GM23338 (cell line): ENCODE data around the gene USP24. TPM values are rescaled to one million over a fixed set of nuclear protein-coding genes. Genes with fewer than 3 reads are reported as not detected.

ENCODE experiments used
- ATAC-seq: fragments of 200-7000 bp; cut with Tn5 transposase; 3 replicates; pipeline ENCODE4 v1.9.1; 2020
- DNase-seq: peaks from one replicate; pipeline ENCODE4 v3.0.0-alpha.2; 2015; ENCODE audit warnings: low spot score
- H2AFZ ChIP-seq: fragments of 200-600 bp; sonication (generic); 2 replicates; pipeline ENCODE4 v1.8.0; 2016; ENCODE audit warnings: antibody characterized with exemption, mild to moderate bottlenecking, moderate library complexity
- H3F3A ChIP-seq: fragments of 200-600 bp; sonication (generic); replicated peaks from 2 replicates; pipeline ENCODE4 v1.8.0; 2017; ENCODE audit warnings: antibody characterized with exemption, mixed run types, low read depth
- H3K27ac ChIP-seq: fragments of 200-600 bp; sonication (generic); 2 replicates; pipeline ENCODE4 v1.6.1; 2016; ENCODE audit warnings: low read depth
- H3K27me3 ChIP-seq: fragments of 200-600 bp; sonication (generic); 2 replicates; pipeline ENCODE4 v1.8.0; 2016; ENCODE audit warnings: mild to moderate bottlenecking, mixed run types, moderate library complexity; ENCODE audit not compliant: insufficient read depth
- H3K36me3 ChIP-seq: fragments of 200-600 bp; sonication (generic); 2 replicates; pipeline ENCODE4 v1.8.0; 2016; ENCODE audit warnings: mild to moderate bottlenecking; ENCODE audit not compliant: insufficient read depth
- H3K4me1 ChIP-seq: fragments of 200-600 bp; sonication (generic); 2 replicates; pipeline ENCODE4 v1.8.0; 2016; ENCODE audit warnings: mild to moderate bottlenecking, moderate library complexity; ENCODE audit not compliant: insufficient read depth
- H3K4me2 ChIP-seq: fragments of 200-600 bp; sonication (generic); 2 replicates; pipeline ENCODE4 v1.7.1; 2017; ENCODE audit warnings: mixed run types
- H3K4me3 ChIP-seq: fragments of 200-600 bp; sonication (generic); 2 replicates; pipeline ENCODE4 v1.6.1; 2016; ENCODE audit warnings: mixed run types
- H3K79me2 ChIP-seq: fragments of 200-600 bp; sonication (generic); replicated peaks from 2 replicates; pipeline ENCODE4 v1.8.0; 2017; ENCODE audit warnings: mild to moderate bottlenecking; ENCODE audit not compliant: insufficient read depth
- H3K9me2 ChIP-seq: fragments of 200-600 bp; sonication (generic); 2 replicates; pipeline ENCODE4 v1.8.0; 2017; ENCODE audit not compliant: insufficient read depth
- H4K20me1 ChIP-seq: fragments of 200-600 bp; sonication (generic); replicated peaks from 2 replicates; pipeline ENCODE4 v1.8.0; 2017; ENCODE audit warnings: mild to moderate bottlenecking; ENCODE audit not compliant: insufficient read depth
- H3K27ac Mint-ChIP-seq: 2 replicates; pipeline ENCODE4 v1.8.0; 2020; ENCODE audit warnings: inconsistent platforms, mild to moderate bottlenecking, moderate library complexity, mixed read lengths
- H3K27me3 Mint-ChIP-seq: 3 replicates; pipeline ENCODE4 v1.8.0; 2022; ENCODE audit warnings: low read depth, mild to moderate bottlenecking, moderate library complexity, mixed read lengths, inconsistent platforms; ENCODE audit not compliant: insufficient read depth, poor library complexity
- H3K36me3 Mint-ChIP-seq: 3 replicates; pipeline ENCODE4 v1.8.0; 2021; ENCODE audit warnings: low read depth, mild to moderate bottlenecking, inconsistent platforms, moderate library complexity, mixed read lengths
- H3K4me1 Mint-ChIP-seq: 3 replicates; pipeline ENCODE4 v1.8.0; 2020; ENCODE audit warnings: mild to moderate bottlenecking, inconsistent platforms, mixed read lengths
- H3K4me3 Mint-ChIP-seq: 3 replicates; pipeline ENCODE4 v1.8.0; 2021; ENCODE audit warnings: moderate library complexity, mild to moderate bottlenecking, inconsistent platforms, mixed read lengths
- H3K9me3 Mint-ChIP-seq: 3 replicates; pipeline ENCODE4 v1.8.0; 2020; ENCODE audit warnings: moderate library complexity, mild to moderate bottlenecking, inconsistent platforms, mixed read lengths
- CREB1 ChIP-seq: fragments of 250-450 bp; sonication (Bioruptor Pico); IDR thresholded peaks from 2 replicates; pipeline ENCODE4 v1.5.0; 2020; ENCODE audit warnings: low read depth, mild to moderate bottlenecking, moderate library complexity
- ETS1 ChIP-seq: IDR thresholded peaks from 2 replicates; pipeline ENCODE4 v1.6.1; 2016; ENCODE audit warnings: antibody characterized with exemption
- EZH2 ChIP-seq: fragments of 200-600 bp; sonication (generic); IDR thresholded peaks from one replicate; pipeline ENCODE4 v1.8.0; 2017; ENCODE audit warnings: antibody characterized with exemption, mild to moderate bottlenecking, low read depth; ENCODE audit not compliant: unreplicated experiment
- EZH2phosphoT487 ChIP-seq: fragments of 200-600 bp; sonication (generic); IDR thresholded peaks from one replicate; pipeline ENCODE4 v1.8.1; 2018; ENCODE audit warnings: antibody characterized with exemption; ENCODE audit not compliant: unreplicated experiment
- JUNB ChIP-seq: IDR thresholded peaks from one replicate; pipeline ENCODE4 v1.6.1; 2016; ENCODE audit warnings: antibody characterized with exemption; ENCODE audit not compliant: unreplicated experiment
- NANOG ChIP-seq: IDR thresholded peaks from 2 replicates; pipeline ENCODE4 v1.6.1; 2016; ENCODE audit warnings: antibody characterized with exemption, borderline replicate concordance
- POLR2AphosphoS5 ChIP-seq: IDR thresholded peaks from 2 replicates; pipeline ENCODE4 v1.6.1; 2016; ENCODE audit warnings: antibody characterized with exemption, low read depth
- ZNF114 ChIP-seq: fragments of 250-450 bp; sonication (Bioruptor Pico); IDR thresholded peaks from 2 replicates; pipeline ENCODE4 v1.5.0; 2020; ENCODE audit warnings: mild to moderate bottlenecking, moderate library complexity
- ZNF462 ChIP-seq: fragments of 250-450 bp; sonication (Bioruptor Pico); IDR thresholded peaks from 2 replicates; pipeline ENCODE4 v1.5.0; 2020; ENCODE audit warnings: mild to moderate bottlenecking, moderate library complexity
- polyA plus RNA-seq: library from polyadenylated mRNA; unstranded; fragments of >200 nt; fragmentation: Nextera tagmentation; extraction: Ambion mirVana; gene quantifications from 2 replicates; pipeline ENCODE4 v1.2.1, GENCODE V29; 2016
- total RNA-seq: library from RNA; depleted of rRNA; stranded (reverse); fragments of >200 nt; shearing (Covaris generic); gene quantifications from 2 replicates; pipeline ENCODE4 v1.2.3, GENCODE V29; 2014

USP24 gene
- total and polyA plus RNA-seq, 2 experiments from 2014 or later = 12.1 to 32.6 TPM

DNA sequence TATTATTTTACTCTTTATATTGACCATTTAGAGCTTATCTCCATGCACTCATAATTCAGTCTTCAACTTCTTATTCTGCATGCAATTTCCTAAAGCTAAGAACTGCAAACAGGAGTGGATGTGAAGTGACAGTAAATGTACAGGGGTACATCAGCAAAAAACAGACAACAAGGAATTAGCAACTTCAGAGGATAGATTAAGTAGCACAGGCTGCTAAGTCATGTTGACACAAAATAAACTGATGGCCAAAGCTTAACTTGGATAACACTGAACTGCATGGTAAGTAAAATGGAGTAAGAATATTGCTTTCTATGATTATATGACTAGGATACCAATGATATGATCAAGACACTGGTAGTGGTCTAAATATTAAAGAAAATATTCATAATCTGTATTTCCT is 66.5 kb downstream of the USP24 start:
- DNase-seq = no peak
- H3K36me3 Mint-ChIP-seq = peaks cover 31% of the 10 kb centered on the region
- H3K27ac Mint-ChIP-seq = no peak overlapping the region
- Histone ChIP-seq H3K4me1 (no peaks in the 10 kb centered on the region), H4K20me1 (no peaks in the 10 kb centered on the region; the same call in 1 of the 2 replicates), H3F3A (no peaks in the 10 kb centered on the region), H3K27ac (no peak overlapping the region), H3K36me3 (peaks cover 17% of the 10 kb centered on the region; the same call in 1 of the 2 replicates), H2AFZ (no peak overlapping the region), H3K79me2 (no peaks in the 10 kb centered on the region), H3K4me2 (no peak overlapping the region), H3K27me3 (no peaks in the 10 kb centered on the region), H3K9me2 (no peaks in the 10 kb centered on the region), H3K4me3 (no peak overlapping the region)
- H3K27me3 Mint-ChIP-seq = no peaks in the 10 kb centered on the region
- no peak overlapping the region for H3K4me3 Mint-ChIP-seq
- H3K9me3 Mint-ChIP-seq = no peaks in the 10 kb centered on the region
- ATAC-seq = no peak
- no peak for TF ChIP-seq EZH2
- no peak for TF ChIP-seq JUNB
- no peak for TF ChIP-seq ETS1
- H3K4me1 Mint-ChIP-seq = no peaks in the 10 kb centered on the region

DNA sequence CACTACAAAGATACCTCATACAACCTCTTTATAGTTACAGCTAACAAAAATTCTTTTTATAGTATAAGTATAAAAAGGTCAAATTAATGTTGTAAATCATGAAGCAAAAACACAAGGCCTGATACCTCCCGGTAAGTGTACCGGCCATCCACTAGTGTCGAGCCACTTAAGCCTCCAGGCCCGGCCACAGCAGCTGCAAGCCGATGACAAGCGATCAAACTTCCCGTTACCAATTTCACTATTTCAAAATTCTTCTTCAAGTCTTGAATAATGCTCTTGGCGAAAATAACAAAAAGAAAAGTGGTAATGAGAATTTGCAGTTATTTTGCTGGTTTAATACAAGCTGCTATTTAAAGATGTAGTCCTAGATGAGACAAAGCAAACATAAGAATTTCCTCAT is 67.6 kb downstream of the USP24 start:
- H3K9me3 Mint-ChIP-seq = no peaks in the 10 kb centered on the region
- Histone ChIP-seq H3K4me3 (no peak overlapping the region), H3K4me1 (no peaks in the 10 kb centered on the region), H4K20me1 (no peaks in the 10 kb centered on the region; the same call in 1 of the 2 replicates), H3K36me3 (peaks cover 21% of the 10 kb centered on the region), H3K4me2 (no peak overlapping the region), H2AFZ (no peak overlapping the region), H3K27me3 (no peaks in the 10 kb centered on the region), H3F3A (no peaks in the 10 kb centered on the region), H3K9me2 (no peaks in the 10 kb centered on the region), H3K79me2 (no peaks in the 10 kb centered on the region), H3K27ac (no peak overlapping the region)
- no peak for DNase-seq
- no peak for TF ChIP-seq EZH2phosphoT487
- no peak for TF ChIP-seq ZNF462 (CRISPR knock-in tag)
- TF ChIP-seq CREB1 = no peak
- no peak for TF ChIP-seq ETS1
- no peak for TF ChIP-seq POLR2AphosphoS5
- TF ChIP-seq ZNF114 = no peak
- no peak for TF ChIP-seq EZH2
- TF ChIP-seq NANOG = no peak
- no peaks in the 10 kb centered on the region for H3K27me3 Mint-ChIP-seq
- H3K27ac Mint-ChIP-seq = no peak overlapping the region
- H3K4me1 Mint-ChIP-seq = no peaks in the 10 kb centered on the region
- ATAC-seq = no peak
- peaks cover 33% of the 10 kb centered on the region for H3K36me3 Mint-ChIP-seq
- H3K4me3 Mint-ChIP-seq = no peak overlapping the region
